Measurements from ENCODE around the gene USH2A. TPM values are rescaled to one million over a fixed set of nuclear protein-coding genes. Genes with fewer than 3 reads are reported as not detected.

USH2A gene
- total RNA-seq, 1 donor from 2014 or later = 0.55 TPM

DNA sequence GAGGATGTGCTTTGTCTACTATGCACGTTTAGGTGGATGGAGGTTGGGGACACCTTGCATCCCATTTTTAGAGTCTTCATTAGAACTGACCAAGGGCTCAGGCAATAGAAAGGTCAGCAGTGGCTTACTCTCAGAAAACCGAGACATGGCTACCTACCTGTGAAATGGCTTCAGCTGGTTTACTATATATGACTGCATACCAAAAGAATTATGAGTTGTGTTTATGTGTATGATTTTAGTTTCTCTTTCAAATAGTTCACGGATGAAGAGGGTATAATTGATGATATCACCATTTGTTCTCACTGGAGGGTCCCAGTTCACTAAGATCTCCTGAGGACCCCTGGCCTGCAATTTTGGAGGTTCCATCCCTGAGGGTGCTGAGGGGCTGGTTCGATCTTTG is 749.3 kb downstream of the USH2A start:
- Mint-ChIP-seq H3K27me3 (no peaks in the 10 kb centered on the region), H3K4me1 (ENCODE audit: low read depth) (peaks cover 13% of the 10 kb centered on the region), H3K36me3 (ENCODE audit: insufficient read depth) (no peaks in the 10 kb centered on the region), H3K4me3 (ENCODE audit: low read depth) (no peak overlapping the region), H3K9me3 (ENCODE audit: low read depth) (no peaks in the 10 kb centered on the region), H3K27ac (no peak overlapping the region)
- no peak for DNase-seq (ENCODE audit: low spot score, unreplicated experiment)
- TF ChIP-seq, protein P1, sequence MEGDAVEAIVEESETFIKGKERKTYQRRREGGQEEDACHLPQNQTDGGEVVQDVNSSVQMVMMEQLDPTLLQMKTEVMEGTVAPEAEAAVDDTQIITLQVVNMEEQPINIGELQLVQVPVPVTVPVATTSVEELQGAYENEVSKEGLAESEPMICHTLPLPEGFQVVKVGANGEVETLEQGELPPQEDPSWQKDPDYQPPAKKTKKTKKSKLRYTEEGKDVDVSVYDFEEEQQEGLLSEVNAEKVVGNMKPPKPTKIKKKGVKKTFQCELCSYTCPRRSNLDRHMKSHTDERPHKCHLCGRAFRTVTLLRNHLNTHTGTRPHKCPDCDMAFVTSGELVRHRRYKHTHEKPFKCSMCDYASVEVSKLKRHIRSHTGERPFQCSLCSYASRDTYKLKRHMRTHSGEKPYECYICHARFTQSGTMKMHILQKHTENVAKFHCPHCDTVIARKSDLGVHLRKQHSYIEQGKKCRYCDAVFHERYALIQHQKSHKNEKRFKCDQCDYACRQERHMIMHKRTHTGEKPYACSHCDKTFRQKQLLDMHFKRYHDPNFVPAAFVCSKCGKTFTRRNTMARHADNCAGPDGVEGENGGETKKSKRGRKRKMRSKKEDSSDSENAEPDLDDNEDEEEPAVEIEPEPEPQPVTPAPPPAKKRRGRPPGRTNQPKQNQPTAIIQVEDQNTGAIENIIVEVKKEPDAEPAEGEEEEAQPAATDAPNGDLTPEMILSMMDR (IDR thresholded peaks at IDR 0.05; ENCODE audit: unreplicated experiment) = no peak

DNA sequence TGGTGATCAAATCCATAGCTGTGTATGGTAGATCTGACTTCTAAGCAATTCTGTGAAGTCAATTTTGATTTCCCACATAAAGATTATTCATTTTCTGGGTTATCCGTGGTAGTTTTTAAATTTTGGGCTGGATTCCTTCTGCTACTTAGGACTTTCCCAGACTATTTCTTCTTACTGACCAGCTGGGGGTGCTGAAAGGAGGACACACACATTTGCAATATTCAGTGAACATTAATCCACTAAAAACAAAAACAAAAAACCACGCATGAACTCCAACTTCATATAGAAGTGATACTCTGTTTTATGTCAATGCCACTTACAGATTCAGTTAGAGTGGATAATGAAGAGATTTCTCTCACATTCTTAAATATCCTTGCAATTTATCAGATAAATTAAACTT is 750.8 kb downstream of the USH2A start:
- no peak for DNase-seq (ENCODE audit: low spot score, unreplicated experiment)
- H3K4me3 Mint-ChIP-seq (ENCODE audit: low read depth) = no peak overlapping the region
- H3K27ac Mint-ChIP-seq = no peak overlapping the region
- no peaks in the 10 kb centered on the region for H3K36me3 Mint-ChIP-seq (ENCODE audit: insufficient read depth)
- peaks cover 13% of the 10 kb centered on the region for H3K4me1 Mint-ChIP-seq (ENCODE audit: low read depth)
- H3K9me3 Mint-ChIP-seq (ENCODE audit: low read depth) = no peaks in the 10 kb centered on the region
- TF ChIP-seq, protein P1 (IDR thresholded peaks at IDR 0.05; ENCODE audit: unreplicated experiment) = peak; percentile 6
- H3K27me3 Mint-ChIP-seq = no peaks in the 10 kb centered on the region

GRCh38 chr1:215669806-215670491 is 753.3 kb downstream of the USH2A start:
- Mint-ChIP-seq H3K27ac (no peak overlapping the region), H3K4me3 (ENCODE audit: low read depth) (no peak overlapping the region), H3K4me1 (ENCODE audit: low read depth) (peaks cover 13% of the 10 kb centered on the region), H3K9me3 (ENCODE audit: low read depth) (no peaks in the 10 kb centered on the region), H3K36me3 (ENCODE audit: insufficient read depth) (no peaks in the 10 kb centered on the region), H3K27me3 (peaks cover 3% of the 10 kb centered on the region)
- TF ChIP-seq, protein P1 (IDR thresholded peaks at IDR 0.05; ENCODE audit: unreplicated experiment) = no peak
- no peak for DNase-seq (ENCODE audit: low spot score, unreplicated experiment)

DNA sequence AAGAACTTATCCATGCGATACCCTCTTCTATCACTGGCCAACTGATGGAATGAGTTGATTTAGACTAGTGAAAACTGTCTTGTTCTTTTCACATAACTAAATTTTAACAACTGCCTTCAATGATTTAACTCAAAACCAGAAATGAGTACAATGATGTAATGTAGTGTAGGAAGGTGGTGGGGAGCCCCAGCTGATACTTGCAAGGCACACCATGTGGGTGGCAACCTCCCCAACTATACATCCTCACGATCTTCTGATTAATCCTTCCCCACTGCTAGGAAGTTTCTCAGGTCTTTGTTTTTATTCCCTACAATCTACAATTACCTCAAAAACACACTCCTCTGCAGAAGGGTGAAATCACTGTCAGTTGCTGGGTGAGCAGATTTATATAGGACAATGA is 755.5 kb downstream of the USH2A start:
- H3K4me3 Mint-ChIP-seq (ENCODE audit: low read depth) = no peak overlapping the region

DNA sequence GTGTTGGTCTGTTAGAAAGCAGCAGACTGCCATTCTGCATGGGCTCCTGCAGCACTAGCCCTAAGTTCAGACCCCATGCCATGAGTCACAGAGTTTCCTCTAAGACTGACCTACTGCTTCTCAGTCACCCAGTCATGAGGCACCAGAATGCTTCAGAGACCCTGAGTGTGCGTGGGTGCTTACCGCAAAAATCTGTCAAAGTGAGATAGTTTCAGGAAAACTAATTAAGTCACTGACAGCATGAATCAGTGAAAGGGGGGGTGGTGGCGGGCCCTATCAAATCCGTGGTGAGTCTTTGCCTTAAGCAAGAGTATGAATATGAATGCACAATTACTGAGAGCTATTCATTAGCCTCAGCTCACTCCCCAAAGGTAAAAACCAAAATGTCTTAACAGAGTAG is 758.0 kb downstream of the USH2A start:
- H3K27me3 Mint-ChIP-seq = peaks cover 5% of the 10 kb centered on the region
- no peak overlapping the region for H3K27ac Mint-ChIP-seq
- H3K4me1 Mint-ChIP-seq (ENCODE audit: low read depth) = peaks cover 2% of the 10 kb centered on the region
- DNase-seq (ENCODE audit: low spot score, unreplicated experiment) = no peak
- TF ChIP-seq, protein P1 (IDR thresholded peaks at IDR 0.05; ENCODE audit: unreplicated experiment) = no peak
- no peak overlapping the region for H3K4me3 Mint-ChIP-seq (ENCODE audit: low read depth)
- H3K9me3 Mint-ChIP-seq (ENCODE audit: low read depth) = no peaks in the 10 kb centered on the region
- no peaks in the 10 kb centered on the region for H3K36me3 Mint-ChIP-seq (ENCODE audit: insufficient read depth)

More for the DNA sequence above, 755.5 kb downstream of the USH2A start:
- Mint-ChIP-seq H3K9me3 (ENCODE audit: low read depth) (no peaks in the 10 kb centered on the region), H3K4me1 (ENCODE audit: low read depth) (peaks cover 13% of the 10 kb centered on the region), H3K27ac (no peak overlapping the region), H3K27me3 (peaks cover 3% of the 10 kb centered on the region), H3K36me3 (ENCODE audit: insufficient read depth) (no peaks in the 10 kb centered on the region)
- no peak for DNase-seq (ENCODE audit: low spot score, unreplicated experiment)
- TF ChIP-seq, protein P1 (IDR thresholded peaks at IDR 0.05; ENCODE audit: unreplicated experiment) = no peak
